Fibroblast of the conjunctiva (primary cell): ENCODE results near the gene NT5C1A.

Experiments used
- DNase-seq: peaks from one replicate; pipeline ENCODE4 v3.0.0-alpha.2; 2010; ENCODE audit warnings: low read depth

The NT5C1A gene

DNA sequence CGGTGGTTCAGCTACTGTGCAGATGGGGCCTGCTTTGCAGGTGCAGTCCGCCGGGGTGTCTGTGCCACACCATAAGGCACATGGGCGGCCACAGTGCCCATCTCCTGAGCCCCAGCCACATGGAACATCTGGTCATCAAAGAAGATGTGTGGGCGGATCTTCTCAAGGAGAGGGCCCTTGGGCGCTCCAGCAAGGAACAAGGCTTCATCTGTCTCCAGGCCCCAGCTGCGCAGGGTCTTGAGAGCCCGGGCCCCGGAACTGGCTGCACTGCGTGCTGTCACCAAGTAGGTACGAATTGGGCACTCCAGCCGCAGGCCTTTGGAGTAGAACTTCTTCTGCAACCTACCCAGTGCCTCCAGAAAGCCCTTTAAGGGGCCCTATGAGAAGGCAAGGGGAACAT, 12.8 kb downstream of the NT5C1A start:
- no peak for DNase-seq

- DNase-seq = peak; percentile 47
Observed at GRCh38 chr1:39657923-39658485, 13.9 kb downstream of the NT5C1A start.

DNA sequence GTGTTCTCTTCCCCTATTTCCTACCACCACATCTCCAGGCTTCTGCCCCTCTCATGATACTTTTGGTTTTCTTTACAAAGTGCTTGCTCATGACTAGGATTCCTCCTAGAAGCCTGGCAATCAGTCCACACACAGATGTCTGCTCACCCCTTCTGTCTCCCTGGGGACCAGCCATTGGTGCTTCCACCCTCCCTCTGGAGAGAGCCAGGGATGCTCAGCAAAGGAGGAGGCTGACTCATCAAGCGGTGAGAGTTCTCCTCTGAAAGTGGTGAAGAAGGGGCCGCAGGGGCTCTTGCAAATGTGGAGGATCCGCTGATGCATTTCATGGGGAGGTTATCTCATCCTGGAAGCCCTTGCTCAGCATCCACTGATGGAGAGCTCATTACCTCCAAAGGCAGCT, 14.5 kb downstream of the NT5C1A start:
- no peak for DNase-seq

DNA sequence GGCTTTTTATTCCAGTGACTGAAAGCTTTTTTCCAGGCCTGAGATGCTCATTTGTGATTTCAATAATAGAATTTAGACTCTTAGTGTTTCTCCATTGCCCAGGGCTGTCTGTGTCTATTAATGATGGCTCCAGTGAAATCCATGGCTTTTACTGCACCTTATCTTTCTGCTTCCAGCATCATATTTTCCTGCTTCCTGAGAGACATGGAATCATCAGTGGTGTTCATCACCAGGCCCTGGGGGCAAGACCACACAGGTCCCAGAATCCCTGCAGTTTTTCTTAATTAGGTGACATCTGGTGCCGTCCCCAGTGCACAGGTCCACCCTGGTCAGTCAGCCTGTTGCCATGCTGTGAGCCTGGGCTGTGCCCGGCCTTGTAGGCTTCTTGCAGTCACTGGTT, 15.5 kb downstream of the NT5C1A start:
- DNase-seq = no peak

- no peak for DNase-seq
Observed at GRCh38 chr1:39655578-39656268, 16.2 kb downstream of the NT5C1A start.

GRCh38 chr1:39654291-39654690, 17.6 kb downstream of the NT5C1A start:
- no peak for DNase-seq

GRCh38 chr1:39653546-39654031, 18.3 kb downstream of the NT5C1A start:
- DNase-seq = peak; percentile 75

- no peak for DNase-seq
Observed at GRCh38 chr1:39652554-39652953, 19.4 kb downstream of the NT5C1A start.

GRCh38 chr1:39652105-39652504, 19.8 kb downstream of the NT5C1A start:
- no peak for DNase-seq

DNA sequence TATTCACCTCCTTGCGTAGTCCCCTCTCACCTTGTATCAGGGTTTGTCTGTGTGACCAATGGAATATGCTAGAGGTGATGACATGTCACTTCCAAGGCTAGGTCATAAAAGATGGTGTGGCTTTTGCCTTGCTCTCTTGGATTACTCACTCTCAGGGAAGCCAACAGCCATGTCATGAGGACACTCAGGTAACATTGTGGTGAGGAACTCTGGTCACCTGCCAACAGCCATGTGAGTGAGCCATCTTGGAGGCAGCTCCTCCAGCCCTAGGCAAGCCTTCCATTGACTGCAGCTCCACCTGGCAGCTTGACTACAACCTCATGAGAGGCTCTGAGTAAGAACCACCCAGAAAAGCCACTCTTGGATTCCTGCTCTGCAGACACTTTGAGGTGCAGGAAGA, 21.5 kb downstream of the NT5C1A start:
- DNase-seq = no peak

GRCh38 chr1:39649636-39650185, 22.2 kb downstream of the NT5C1A start:
- no peak for DNase-seq

GRCh38 chr1:39648496-39648895, 23.4 kb downstream of the NT5C1A start:
- no peak for DNase-seq

DNA sequence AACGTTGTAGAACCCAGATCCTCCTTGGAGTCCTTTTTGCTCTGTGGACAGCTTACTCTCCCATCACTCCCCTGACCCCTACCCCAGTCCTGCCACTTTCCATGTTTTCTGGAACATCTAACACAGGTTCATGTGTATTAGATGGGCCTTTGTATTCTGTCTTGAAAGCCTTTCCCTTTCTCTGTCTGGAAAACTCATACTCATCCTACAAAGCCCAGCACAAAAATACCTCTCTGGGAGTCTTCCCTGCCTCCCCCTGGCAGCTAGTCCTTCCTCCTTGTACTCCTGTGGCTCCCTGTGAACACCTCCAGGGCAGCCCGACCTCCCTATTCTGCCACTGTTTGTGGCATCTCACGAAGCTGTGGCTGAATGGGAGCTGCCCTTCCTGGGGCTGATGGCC, 24.7 kb downstream of the NT5C1A start:
- no peak for DNase-seq

GRCh38 chr1:39646232-39647081, 25.4 kb downstream of the NT5C1A start:
- peak; percentile 32 for DNase-seq

DNA sequence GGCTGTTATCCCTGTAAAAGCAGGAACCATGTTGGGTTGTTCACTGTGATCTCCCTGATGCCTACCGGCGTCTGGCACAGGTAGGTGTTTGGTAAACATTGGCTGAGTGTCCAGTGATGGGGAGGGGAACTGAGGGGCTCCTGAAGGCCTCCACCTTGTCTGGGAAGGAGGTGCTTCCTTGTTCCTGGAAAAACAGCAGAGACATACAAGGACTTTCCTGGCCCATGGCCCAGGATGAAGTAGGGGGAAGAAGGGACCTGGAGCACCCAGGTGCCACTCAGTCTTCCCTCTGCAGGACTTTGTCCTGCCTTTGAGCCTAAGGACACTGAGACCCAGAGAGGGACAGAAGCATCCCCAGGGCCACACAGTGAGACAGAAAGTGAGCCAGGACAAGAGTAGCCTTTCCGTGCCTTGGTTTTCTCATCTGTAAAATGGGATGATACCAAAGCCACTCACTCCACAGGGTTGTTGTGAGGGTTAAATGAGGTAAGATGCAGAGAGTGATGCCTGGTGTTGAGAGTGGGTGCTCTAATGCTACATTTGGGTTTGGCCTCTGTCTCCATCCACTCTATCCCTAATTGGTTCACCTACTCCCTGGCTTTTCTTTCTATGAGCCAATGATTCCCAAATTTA, 26.4 kb downstream of the NT5C1A start:
- DNase-seq = no peak

DNA sequence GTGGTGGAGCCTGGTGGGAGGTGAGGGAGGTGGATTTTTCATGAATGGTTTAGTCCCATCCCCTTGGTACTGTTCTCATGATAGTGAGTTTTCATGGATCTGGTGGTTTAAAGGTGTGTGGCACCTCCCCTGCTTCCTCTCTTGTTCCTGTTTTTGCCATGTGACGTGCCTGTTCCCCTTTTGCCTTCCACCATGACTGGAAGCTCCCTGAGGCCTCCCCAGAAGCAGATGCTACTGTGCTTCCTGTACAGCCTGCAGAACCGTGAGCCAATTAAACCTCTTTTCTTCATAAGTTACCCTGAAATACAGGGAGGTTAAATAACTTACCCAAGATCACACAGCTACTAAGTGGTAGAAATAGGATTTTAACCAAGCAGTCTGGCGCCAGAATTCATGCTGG, 28.2 kb downstream of the NT5C1A start:
- DNase-seq = no peak

GRCh38 chr1:39642796-39643195, 29.1 kb downstream of the NT5C1A start:
- no peak for DNase-seq

GRCh38 chr1:39640861-39641260, 31.0 kb downstream of the NT5C1A start:
- no peak for DNase-seq

DNA sequence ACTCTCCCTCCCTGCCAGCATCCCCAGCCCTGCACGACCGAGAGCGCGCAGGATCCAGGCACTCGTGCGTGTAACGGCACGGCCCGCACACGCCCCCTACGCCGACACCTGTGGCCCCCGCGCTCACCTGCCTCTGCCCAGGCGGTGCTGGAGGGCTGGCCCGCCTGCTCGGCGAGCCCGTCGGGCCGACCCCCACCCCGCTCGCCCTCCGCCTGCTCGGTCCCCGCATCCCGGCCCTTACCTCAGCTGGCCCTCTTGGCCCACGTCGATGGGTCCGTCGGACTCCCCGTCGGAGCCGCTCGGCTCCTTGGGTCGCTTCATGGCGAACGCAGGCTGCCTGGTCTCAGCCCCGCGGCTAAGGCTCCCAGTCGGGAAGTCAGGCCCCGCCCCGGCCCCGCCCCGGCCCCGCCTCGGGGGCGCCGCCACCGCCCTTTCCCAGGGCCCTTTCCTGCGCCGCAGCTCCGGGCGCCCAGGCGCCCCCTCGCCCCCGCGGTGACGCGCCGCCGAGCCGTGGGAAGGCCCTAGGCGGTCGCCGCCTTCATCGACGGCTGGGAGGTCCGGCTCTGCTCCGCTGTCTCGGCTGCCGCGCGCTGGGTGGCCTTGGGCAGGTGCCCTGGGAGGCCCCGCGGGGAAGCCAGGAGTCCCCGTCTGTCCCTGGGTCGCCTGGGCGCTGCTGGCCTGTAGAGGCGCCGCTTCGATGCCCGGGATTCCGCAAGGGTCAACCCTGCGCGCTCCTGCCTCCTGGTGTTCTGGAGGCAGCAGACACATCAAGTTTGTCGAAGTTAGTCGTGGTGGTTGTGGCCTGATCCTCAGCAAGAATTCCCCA, 32.4 kb downstream of the NT5C1A start, which contains the start of gene HEYL:
Gene HEYL (minus strand): TSS at position 339 of the 826 bp plus-strand sequence. CDS start 18 bp downstream, at position 321.
- DNase-seq = no peak

DNA sequence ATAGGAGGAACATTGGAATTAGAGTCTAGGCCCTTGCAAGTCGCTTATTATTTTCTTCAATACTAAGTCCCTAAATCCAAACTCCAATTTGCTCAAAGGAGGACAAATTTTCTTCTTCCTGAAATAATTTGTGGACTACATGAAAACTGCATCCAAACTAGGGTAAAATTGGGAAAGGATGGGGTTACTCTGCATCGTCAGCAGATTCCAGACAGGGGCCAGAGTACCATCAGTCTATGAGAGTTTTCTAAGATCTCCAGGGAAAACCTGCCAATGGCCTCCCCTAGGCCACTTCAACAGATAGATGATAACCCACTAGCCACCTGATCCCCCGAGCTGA, 33.0 kb downstream of the NT5C1A start:
- DNase-seq = no peak

GRCh38 chr1:39637361-39637760, 34.5 kb downstream of the NT5C1A start:
- no peak for DNase-seq
